Natural killer cell (primary cell): ENCODE data around the gene SPEF1. TPM values are rescaled to one million over a fixed set of nuclear protein-coding genes. Genes with fewer than 3 reads are reported as not detected.

Experiments used
- ATAC-seq, 3 donors: fragments of 150-1000 bp in 2 of 3; fragments of 200-7000 bp in 1 of 3; cut with Tn5 transposase; 1 replicate in 1 of 3; 2 replicates in 2 of 3; pipeline ENCODE4 v1.10.0; 2021; ENCODE audit warnings: mild to moderate bottlenecking in 2 of 3, moderate library complexity in 2 of 3
- DNase-seq, 2 donors: peaks; one replicate each; pipeline versions ENCODE4 v3.0.0 to v3.0.0-alpha.2; 2013 to 2021; ENCODE audit warnings: mixed read lengths in 1 of 2
- H3K27ac ChIP-seq: one replicate; pipeline ENCODE4 v1.5.1; 2013; ENCODE audit warnings: mild to moderate bottlenecking, low read length
- H3K27me3 ChIP-seq: one replicate; pipeline ENCODE4 v1.6.1; 2013; ENCODE audit warnings: low read length; ENCODE audit not compliant: control insufficient read depth, insufficient read depth
- H3K36me3 ChIP-seq: one replicate; pipeline ENCODE4 v1.6.1; 2013; ENCODE audit warnings: low read length; ENCODE audit not compliant: control insufficient read depth, insufficient read depth
- H3K4me1 ChIP-seq: one replicate; pipeline ENCODE4 v1.6.1; 2013; ENCODE audit warnings: low read length; ENCODE audit not compliant: control insufficient read depth, insufficient read depth
- H3K4me3 ChIP-seq: one replicate; pipeline ENCODE4 v1.5.1; 2013; ENCODE audit warnings: low read length
- H3K9me3 ChIP-seq: one replicate; pipeline ENCODE4 v1.6.1; 2013; ENCODE audit warnings: low read length; ENCODE audit not compliant: control insufficient read depth, insufficient read depth
- H3K27ac Mint-ChIP-seq, 2 donors: one replicate each; pipeline ENCODE4 v1.8.0; 2022; ENCODE audit warnings: mild to moderate bottlenecking in 2 of 2, mixed read lengths in 2 of 2, moderate library complexity in 1 of 2
- H3K27me3 Mint-ChIP-seq, 2 donors: one replicate each; pipeline ENCODE4 v1.8.0; 2022; ENCODE audit warnings: low read depth in 2 of 2, mixed read lengths in 2 of 2
- H3K36me3 Mint-ChIP-seq: one replicate; pipeline ENCODE4 v1.8.0; 2022; ENCODE audit warnings: mixed read lengths
- H3K4me1 Mint-ChIP-seq, 2 donors: one replicate each; pipeline ENCODE4 v1.8.0; 2022; ENCODE audit warnings: mixed read lengths in 2 of 2
- H3K4me3 Mint-ChIP-seq: one replicate; pipeline ENCODE4 v1.8.0; 2022; ENCODE audit warnings: mild to moderate bottlenecking, moderate library complexity, mixed read lengths
- H3K9me3 Mint-ChIP-seq, 2 donors: one replicate each; pipeline ENCODE4 v1.8.0; 2022; ENCODE audit warnings: mixed read lengths in 2 of 2
- CTCF ChIP-seq: fragments of 200-600 bp; IDR thresholded peaks from one replicate; pipeline ENCODE4 v1.8.0; 2022; ENCODE audit warnings: antibody characterized with exemption
- whole genome bisulfite sequencing: methylation state at CpG from one replicate; pipeline ENCODE4 v1.1.7; 2013; ENCODE audit warnings: missing lambda C conversion rate; ENCODE audit not compliant: insufficient coverage; 5-methylcytosine and 5-hydroxymethylcytosine counted together
- intact Hi-C: fragments of 100-400 bp; cut with micrococcal nuclease; formaldehyde crosslinking; loops from one replicate; pipeline ENCODE4 v1.14.2; 2022
- total RNA-seq, 4 donors: library from RNA; stranded (reverse); fragments of 120-200 nt in 1 of 4; gene quantifications; one replicate each; pipeline versions ENCODE4 v1.2.3 to v1.2.4, GENCODE V29; 2013 to 2022

SPEF1 gene
- total RNA-seq, 3 donors from 2014 or later (not counting 1 experiment from before 2014, with no cell fraction given), result 0.23 TPM; not detected in 2

DNA sequence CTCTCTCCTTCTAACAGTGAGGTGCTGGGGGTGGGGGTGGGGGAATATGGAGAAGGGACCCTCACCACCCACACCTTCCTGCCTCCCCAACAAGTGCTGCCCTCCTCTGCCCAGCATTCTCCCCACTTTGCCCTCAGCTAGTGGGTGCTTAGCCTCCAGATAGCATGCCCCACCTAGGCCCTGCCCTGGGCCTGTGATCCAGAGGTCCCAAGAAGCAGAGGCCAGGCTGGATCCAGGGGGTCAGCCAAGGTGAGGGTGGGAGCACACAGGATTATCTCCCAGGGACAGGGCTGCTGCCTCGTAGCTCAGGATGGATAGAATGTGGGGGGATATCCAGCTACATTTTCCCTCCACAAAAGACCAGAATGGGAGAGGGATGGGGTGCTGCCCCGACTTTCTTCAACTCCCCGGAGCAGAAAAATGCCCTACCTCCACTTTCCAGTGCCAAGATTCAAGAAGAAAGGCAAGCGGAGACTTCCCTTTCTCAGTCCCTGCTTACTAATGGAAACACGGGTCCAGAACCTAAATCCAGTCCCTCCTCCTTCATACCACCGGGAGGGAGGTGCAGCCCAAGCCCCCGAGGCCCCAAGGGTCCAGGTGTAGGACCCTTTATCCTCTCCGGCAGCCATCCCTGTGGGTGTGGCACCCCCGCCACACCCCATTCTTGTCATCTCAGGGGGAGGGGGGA is 14.7 kb downstream of the SPEF1 start:
- no peaks in the 10 kb centered on the region for H3K27me3 Mint-ChIP-seq
- no peaks in the 10 kb centered on the region for H3K27me3 ChIP-seq
- intact Hi-C loops, result no loop called here
- H3K4me1 ChIP-seq, result peaks cover 45% of the 10 kb centered on the region
- no peak for ATAC-seq
- H3K36me3 Mint-ChIP-seq, result no peaks in the 10 kb centered on the region
- peak overlapping the region; percentile 81 for H3K4me3 ChIP-seq
- peaks cover 5 to 33% of the 10 kb centered on the region in 2 donors for H3K4me1 Mint-ChIP-seq
- peak overlapping the region in 1 of 2 donors; percentile 94 for H3K27ac Mint-ChIP-seq
- H3K9me3 ChIP-seq, result no peaks in the 10 kb centered on the region
- no peak for DNase-seq
- H3K4me3 Mint-ChIP-seq, result peak overlapping the region; percentile 76
- 39% methylated on average over 8 of the region's 9 CpGs for WGBS
- no peaks in the 10 kb centered on the region for H3K9me3 Mint-ChIP-seq
- TF ChIP-seq CTCF, result no peak
- H3K36me3 ChIP-seq, result no peaks in the 10 kb centered on the region
- H3K27ac ChIP-seq, result no peak overlapping the region

GRCh38 chr20:3765171-3765882 is 15.9 kb downstream of the SPEF1 start:
- Histone ChIP-seq H3K27me3 (no peaks in the 10 kb centered on the region), H3K4me1 (peaks cover 45% of the 10 kb centered on the region), H3K4me3 (no peak overlapping the region), H3K36me3 (no peaks in the 10 kb centered on the region), H3K27ac (no peak overlapping the region), H3K9me3 (no peaks in the 10 kb centered on the region)
- Mint-ChIP-seq H3K27ac (no peak overlapping the region), H3K27me3 (no peaks in the 10 kb centered on the region), H3K9me3 (no peaks in the 10 kb centered on the region), H3K4me3 (no peak overlapping the region), H3K4me1 (peaks cover 5 to 33% of the 10 kb centered on the region in 2 donors), H3K36me3 (no peaks in the 10 kb centered on the region)
- WGBS, result 95% methylated on average over 3 of the region's 3 CpGs
- TF ChIP-seq CTCF, result no peak
- DNase-seq (no peak), ATAC-seq (no peak)
- intact Hi-C loops, result no loop called here

DNA sequence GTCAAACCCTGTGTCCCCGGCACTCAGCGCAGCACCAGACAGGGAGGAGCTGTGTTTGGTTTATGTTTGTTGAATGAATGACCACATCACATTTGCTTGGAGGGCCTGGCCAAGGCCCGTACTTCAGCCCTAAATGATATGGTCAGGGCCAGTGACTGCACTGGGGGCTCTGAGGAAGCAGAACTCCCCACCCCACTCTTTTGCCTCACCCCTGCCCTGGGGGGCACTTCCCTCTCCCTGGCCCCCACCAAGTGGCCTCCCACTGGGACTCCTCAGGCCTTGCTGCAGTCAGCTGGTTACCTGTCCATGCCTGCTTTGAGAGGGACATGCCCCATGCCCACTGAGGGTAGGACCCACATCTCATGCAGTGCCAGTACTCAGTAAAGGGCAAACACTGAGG is 16.6 kb downstream of the SPEF1 start:
- no peak overlapping the region for H3K27ac Mint-ChIP-seq
- intact Hi-C loops, result no loop called here
- WGBS, result 97% methylated on average over 3 of the region's 3 CpGs
- no peak overlapping the region for H3K4me3 Mint-ChIP-seq
- Histone ChIP-seq H3K9me3 (no peaks in the 10 kb centered on the region), H3K27me3 (no peaks in the 10 kb centered on the region), H3K27ac (no peak overlapping the region), H3K36me3 (no peaks in the 10 kb centered on the region), H3K4me1 (peaks cover 45% of the 10 kb centered on the region), H3K4me3 (no peak overlapping the region)
- H3K36me3 Mint-ChIP-seq, result no peaks in the 10 kb centered on the region
- no peak for DNase-seq
- ATAC-seq, result no peak
- H3K4me1 Mint-ChIP-seq, result peaks cover 5 to 33% of the 10 kb centered on the region in 2 donors
- H3K27me3 Mint-ChIP-seq, result no peaks in the 10 kb centered on the region
- no peaks in the 10 kb centered on the region for H3K9me3 Mint-ChIP-seq
- no peak for TF ChIP-seq CTCF
